NCI-H526 (cell line): Measurements from ENCODE around the gene OR13C9.
"Not testable (repeated sequence)": the region's sequence is repeated elsewhere in the genome, so short reads cannot be mapped to it uniquely, and the experiment has no call there.

Experiments
- DNase-seq, 2 experiments: peaks; one replicate each; lab custom pipeline; 2025; lab: John Stamatoyannopoulos, UW

Gene OR13C9

DNA sequence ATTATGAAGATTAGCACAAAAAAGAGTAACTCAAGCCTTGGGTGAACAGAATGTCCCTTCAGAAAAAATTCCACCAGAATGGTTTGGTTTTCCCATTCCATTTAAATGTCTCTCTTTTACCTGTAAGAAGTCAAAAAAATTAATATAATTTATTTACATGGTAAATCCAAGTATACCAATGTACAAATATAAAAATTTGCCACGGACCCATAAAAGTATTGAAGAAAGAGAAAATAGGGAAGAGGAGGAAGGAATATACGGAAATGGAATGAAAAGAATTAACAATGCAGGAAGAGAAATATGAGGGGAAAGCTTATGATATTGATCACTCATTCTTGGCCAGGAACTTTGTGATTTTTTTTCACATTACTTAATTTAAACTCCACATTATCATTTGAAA, at the start of gene OR13C9:
TSS of gene OR13C9 (minus strand) at position 101 of the 400 bp plus-strand sequence. CDS start at position 101, 0 bp downstream.
- no peak for DNase-seq

DNA sequence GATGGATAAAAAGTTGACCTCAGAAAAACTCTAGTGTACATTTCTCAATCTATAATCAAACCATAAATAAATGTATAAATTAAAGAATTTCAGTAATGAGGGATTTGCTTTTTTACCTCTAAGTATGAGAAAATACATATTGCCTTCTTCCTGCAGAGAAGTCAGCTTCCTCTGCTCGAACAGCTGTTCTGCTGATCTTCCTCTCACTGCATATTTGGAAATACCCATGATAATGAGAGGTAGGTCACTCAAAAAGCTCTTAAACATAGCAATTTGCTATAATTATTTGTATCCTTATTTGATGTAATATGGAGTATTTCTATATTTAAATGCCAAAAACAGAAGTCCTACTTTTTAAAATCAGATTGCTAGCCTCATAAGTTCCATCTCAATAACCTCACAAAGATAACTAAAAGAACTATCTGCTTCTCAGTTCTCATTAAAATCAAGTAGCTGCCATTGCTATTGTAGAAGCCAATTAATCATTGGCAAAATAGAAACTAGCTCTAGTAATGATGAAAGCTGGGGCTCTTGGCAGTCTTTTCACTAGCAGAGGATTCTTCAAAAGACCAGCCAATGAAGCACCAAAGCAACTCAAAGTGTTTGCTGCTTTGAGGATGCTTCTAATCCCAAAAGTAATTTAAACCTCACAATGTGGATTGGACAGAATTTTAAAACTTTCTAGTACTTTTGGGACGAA, 40.6 kb upstream of the OR13C9 start:
- no peak for DNase-seq

DNA sequence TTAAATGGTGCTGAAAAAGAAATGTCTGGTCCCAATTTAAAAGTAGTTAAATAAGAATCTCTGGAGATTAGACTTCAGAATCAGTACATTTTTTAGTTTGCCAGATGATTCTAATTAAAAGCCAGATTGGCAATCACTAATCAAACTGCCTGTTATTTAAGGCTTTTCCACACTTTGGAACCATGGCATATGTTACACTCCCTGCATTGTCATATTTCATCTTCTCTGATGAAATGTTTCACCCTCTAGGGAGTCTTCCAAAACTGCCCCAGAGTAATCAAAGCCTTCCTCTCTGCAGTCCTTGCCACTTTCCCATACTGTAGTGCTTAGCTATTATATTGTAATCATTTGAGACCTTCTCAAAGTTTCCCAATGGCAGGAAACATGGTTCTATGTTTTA, 17.5 kb upstream of the OR13C9 start:
- DNase-seq, result no peak

- no peak for DNase-seq
Measured at GRCh38 chr9:104633976-104634520, 16.0 kb upstream of the OR13C9 start.

GRCh38 chr9:104625964-104626363, 8.0 kb upstream of the OR13C9 start:
- not testable (repeated sequence) for DNase-seq

- no peak for DNase-seq
Measured at GRCh38 chr9:104617418-104617817, 586 bp downstream of the OR13C9 start.

DNA sequence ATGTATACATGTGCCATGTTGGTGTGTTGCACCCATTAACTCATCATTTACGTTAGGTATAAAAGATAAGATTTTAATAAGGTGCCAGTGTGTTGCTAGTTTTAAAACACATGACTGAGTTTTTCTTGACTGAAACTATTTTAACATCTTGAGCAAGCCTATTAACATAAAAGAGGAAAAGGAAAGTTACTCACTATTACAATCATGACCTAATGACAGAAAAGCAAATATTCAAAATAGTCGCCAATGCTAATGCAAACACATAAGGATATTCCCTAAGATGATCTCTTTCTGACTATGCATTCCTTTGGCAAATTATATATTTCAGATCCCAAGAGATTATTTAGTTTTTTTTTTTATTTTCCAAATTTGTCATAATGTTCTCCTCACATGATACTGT, 6.8 kb downstream of the OR13C9 start:
- no peak for DNase-seq

DNA sequence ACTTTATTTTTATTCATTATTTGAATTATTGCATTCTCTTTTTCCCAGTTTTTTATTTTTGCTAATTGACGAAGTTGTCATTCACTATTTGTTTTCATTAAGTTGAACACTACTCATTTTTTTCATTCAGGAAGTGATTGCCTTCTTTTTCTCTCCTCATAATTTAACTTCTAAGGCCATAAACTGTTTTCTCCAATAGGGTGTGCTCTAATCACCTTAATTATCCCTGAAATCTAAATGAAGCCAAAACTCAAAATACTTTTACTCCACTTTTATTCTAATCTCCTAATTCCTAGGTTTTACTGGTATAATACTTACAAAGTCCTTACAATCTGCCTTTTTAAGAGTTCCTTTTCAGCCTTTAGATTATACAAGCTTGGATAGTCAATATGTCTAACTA, 9.7 kb downstream of the OR13C9 start:
- DNase-seq, result peak in 1 of 2 experiments; percentile 1

DNA sequence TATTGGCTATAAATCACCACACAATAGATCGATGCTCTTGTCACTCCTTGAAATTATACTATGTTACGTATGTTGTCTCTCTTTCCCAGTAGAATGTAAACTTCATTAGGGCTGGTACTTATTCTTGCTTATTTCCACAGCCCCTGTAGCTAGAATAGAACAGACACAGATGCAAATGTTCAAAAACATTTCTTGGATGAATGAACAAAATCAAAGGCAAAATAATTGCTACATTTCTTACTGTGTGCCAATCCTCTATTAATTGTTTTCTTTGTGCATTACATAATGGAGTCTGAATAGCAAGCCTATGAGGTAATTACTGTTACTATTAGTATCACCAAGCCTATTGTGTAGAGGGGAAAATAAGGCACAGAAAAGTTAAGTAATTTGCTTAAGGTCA, 11.9 kb downstream of the OR13C9 start:
- DNase-seq, result no peak

DNA sequence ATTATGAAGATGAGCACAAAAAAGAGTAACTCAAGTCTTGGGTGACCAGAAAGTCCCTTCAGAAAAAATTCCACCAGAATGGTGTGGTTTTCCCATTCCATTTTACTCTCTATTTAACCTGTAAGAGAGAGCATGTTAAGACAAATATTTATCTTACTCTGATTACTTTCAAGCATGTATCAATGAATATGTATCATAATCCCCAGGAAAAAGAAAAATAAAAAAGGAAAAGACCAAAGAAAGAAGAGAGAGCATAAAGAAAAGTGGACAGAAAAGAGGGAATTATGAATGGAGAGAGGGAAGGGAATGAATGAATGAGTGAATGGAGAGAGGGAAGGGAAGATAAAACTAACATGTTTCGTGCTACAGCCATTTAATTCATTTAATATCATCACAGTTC, 12.5 kb downstream of the OR13C9 start, which contains the start of gene OR13C2:
TSS of gene OR13C2 (minus strand) at position 101 of the 400 bp plus-strand sequence. CDS start at position 101, 0 bp downstream.
- not testable (repeated sequence) for DNase-seq

DNA sequence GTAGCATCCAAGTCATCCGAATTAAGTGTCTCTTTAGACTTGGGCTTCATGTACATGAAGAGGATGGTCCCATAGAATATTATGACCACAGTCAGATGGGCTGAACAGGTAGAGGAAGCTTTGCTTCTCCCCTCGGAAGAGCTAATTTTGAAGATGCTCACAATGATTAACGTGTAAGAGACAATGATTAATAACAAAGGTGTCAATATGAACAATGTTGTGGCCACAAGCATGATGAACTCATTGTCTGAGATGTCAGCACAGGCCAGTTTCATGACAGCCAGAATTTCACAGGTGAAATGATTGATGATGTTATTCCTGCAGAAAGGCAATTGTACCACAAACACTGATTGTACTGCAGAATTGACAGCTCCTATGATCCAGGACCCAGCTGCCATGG, 13.2 kb downstream of the OR13C9 start:
- no peak for DNase-seq

- DNase-seq, result not testable (repeated sequence)
Measured at GRCh38 chr9:104599313-104599712, 18.7 kb downstream of the OR13C9 start, which contains the start of gene OR13C5. Gene OR13C5, minus strand, starts transcription at chr9:104599413. Its CDS starts 0 bp downstream, at chr9:104599413.

DNA sequence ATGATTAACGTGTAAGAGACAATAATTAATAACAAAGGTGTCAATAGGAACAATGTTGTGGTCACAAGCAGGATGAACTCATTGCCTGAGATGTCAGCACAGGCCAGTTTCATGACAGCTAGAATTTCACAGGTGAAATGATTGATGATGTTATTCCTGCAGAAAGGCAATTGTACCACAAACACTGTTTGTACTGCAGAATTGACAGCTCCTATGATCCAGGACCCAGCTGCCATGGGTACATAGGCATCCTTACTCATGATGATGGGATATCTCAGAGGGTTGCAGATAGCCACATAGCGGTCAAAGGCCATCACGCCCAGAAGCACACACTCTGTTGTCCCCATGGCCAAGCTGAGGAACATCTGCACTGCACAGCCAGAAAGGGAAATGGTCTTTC, 19.3 kb downstream of the OR13C9 start:
- not testable (repeated sequence) for DNase-seq

DNA sequence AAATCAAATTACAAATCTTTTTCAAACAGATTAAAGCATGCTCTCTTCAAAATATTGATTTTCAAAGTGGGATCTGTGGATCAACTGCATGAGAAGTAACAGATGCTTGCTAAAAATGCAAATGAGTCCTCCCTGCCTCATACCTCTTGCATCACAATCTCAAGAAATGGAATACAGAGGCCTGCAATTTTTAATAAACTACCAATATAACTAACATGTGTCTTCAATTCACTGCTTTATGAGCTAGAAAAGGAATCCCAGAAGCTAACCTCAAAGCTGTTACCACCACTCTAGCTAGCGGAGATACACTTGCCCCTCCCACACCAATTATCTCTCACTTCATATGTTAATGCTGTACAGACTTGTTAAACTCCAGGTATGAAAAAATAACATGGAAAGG, 28.4 kb downstream of the OR13C9 start:
- DNase-seq, result no peak

DNA sequence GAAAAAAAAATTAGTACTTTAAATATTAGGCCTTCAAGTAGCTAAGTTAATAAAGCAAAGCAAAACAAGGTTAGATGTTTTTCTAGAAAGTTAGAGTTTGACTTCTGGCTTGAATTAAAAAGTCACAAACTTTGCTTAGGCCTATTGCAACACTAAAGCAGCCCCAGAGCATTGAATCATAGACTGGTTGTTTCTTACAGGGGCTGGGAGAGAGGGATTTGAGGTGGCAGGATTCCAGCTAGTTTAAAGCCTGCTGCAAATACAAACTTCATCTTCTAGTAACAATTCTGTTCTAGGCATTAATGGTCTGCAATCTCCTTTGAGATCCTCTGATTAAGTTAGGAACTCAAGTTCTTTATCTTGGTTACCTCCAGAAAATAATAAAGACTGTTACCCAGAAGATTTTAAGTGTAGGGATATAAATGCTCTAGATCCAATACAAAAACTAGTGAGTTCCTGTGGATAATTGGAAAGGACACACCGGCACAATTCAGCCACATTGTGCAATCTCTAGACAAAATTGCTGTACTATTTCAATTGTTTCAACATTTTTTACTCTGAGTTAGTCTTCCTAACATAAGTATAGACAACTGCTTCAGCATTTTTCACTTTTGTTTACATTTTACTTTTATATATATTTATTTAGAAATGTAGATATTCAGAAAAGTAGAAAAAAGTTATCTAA, 31.4 kb downstream of the OR13C9 start:
- DNase-seq, result no peak

GRCh38 chr9:104580562-104580961, 37.4 kb downstream of the OR13C9 start:
- no peak for DNase-seq

DNA sequence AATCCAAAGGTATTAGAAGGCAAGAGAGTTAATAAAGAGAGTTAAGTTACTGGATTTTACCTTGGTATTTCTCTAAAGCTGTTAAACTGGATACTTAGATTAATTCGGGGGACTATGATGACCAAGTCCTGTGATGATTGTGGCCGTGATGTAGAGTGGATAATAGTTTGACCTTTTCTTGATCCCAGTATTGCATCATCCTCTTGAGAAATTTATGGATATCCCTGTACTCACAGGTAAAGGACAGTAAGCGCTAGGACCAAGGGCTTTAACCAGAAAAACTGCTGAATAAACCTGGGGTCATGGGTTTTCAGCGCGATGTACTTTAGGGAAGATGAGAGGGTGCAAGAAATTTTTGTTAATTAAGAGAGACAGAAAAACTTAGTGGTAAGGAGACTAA, 40.7 kb downstream of the OR13C9 start:
- no peak for DNase-seq

GRCh38 chr9:104575456-104575855, 42.5 kb downstream of the OR13C9 start:
- DNase-seq, result no peak

DNA sequence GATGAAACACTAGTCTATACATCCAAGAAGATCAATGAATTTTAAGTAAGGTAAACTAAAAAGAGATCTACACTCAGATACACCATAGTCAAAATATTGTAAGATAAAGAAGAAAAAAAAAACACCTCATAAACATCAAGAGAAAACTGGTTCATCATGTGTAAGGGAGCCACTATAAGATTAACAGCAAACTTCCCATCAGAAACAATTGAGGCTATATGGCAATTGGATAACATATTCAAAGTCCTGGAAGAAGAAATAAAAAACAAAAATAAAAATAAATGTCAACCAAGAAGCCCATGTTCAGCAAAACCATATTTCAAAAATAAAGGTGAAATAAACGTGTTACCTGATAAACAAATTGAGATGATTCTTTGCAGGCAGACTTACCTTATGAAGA, 45.4 kb downstream of the OR13C9 start:
- DNase-seq, result no peak

DNA sequence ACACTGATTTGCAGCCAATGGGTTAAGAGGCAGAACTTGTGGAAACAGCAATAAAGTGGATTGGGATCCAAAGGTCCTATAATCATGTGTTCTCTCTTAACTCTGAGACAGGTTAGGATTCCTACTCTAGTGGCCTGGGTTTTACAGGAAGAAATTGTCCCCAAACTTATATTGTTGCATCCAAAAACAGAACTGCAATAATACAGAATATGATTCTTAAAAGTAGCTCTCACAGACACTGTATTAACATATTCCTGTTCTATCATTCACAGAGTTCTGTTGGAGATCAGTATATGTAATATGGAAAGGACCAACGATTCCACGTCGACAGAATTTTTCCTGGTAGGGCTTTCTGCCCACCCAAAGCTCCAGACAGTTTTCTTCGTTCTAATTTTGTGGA, 49.1 kb downstream of the OR13C9 start, which contains the start of gene OR13C8:
TSS of gene OR13C8 (plus strand) at position 301 of the 400 bp plus-strand sequence. CDS start at position 301, 0 bp downstream.
- no peak for DNase-seq
